K562 (cell line): ENCODE results near the gene ACTR3. TPM values are rescaled to one million over a fixed set of nuclear protein-coding genes. Genes with fewer than 3 reads are reported as not detected.

Experiments used
- HOXB6 ChIP-seq: fragments of 250-450 bp; sonication (Bioruptor Pico); IDR thresholded peaks from 2 replicates; pipeline ENCODE4 v1.5.1; 2022; ENCODE audit warnings: mild to moderate bottlenecking, borderline replicate concordance
- NKRF ChIP-seq: fragments of 450-650 bp; IDR thresholded peaks from 2 replicates; pipeline ENCODE4 v1.6.1; 2016; ENCODE audit warnings: borderline replicate concordance
- NONO ChIP-seq, 2 experiments: fragments of 200-400 bp in 1 of 2; fragments of 450-650 bp in 1 of 2; formaldehyde crosslinking in 1 of 2; IDR thresholded peaks; 2 replicates each; pipeline ENCODE4 v1.6.1; 2017; ENCODE audit warnings: low read depth in 2 of 2, mild to moderate bottlenecking in 2 of 2, moderate library complexity in 2 of 2, low read length in 1 of 2
- POLR2A ChIP-seq: fragments of 450-650 bp; conservative IDR thresholded peaks from 2 replicates; pipeline ENCODE4 v1.6.1; 2016
- SMAD2 ChIP-seq: fragments of 150-350 bp; IDR thresholded peaks from 2 replicates; pipeline ENCODE4 v1.6.1; 2014; ENCODE audit warnings: low read depth, mild to moderate bottlenecking, low read length
- THAP7 ChIP-seq: fragments of 250-450 bp; sonication (Bioruptor Pico); IDR thresholded peaks from 2 replicates; pipeline ENCODE4 v1.5.0; 2021
- ZBTB26 ChIP-seq: fragments of 450-650 bp; formaldehyde crosslinking; IDR thresholded peaks from 2 replicates; pipeline ENCODE4 v1.4.0; 2022; ENCODE audit warnings: missing genetic modification characterization
- ZNF239 ChIP-seq: fragments of 250-450 bp; sonication (Bioruptor Pico); IDR thresholded peaks from 2 replicates; pipeline ENCODE4 v1.4.0; 2020; ENCODE audit warnings: mild to moderate bottlenecking
- ZNF253 ChIP-seq: fragments of 250-450 bp; sonication (Bioruptor Pico); conservative IDR thresholded peaks from 2 replicates; pipeline ENCODE4 v1.6.1; 2021; ENCODE audit warnings: mild to moderate bottlenecking
- ZNF263 ChIP-seq: sonication (generic); formaldehyde crosslinking; IDR thresholded peaks from 2 replicates; pipeline ENCODE4 v1.8.0; 2022; ENCODE audit warnings: mild to moderate bottlenecking, missing genetic modification reagents, borderline replicate concordance
- ZNF277 ChIP-seq: fragments of 250-450 bp; sonication (Bioruptor Pico); IDR thresholded peaks from 2 replicates; pipeline ENCODE4 v1.8.0; 2022; ENCODE audit warnings: inconsistent platforms, mild to moderate bottlenecking, moderate library complexity, borderline replicate concordance
- ZNF408 ChIP-seq: fragments of 250-450 bp; sonication (Bioruptor Pico); IDR thresholded peaks from 2 replicates; pipeline ENCODE4 v1.4.0; 2020; ENCODE audit warnings: low read depth, mild to moderate bottlenecking, moderate library complexity
- polyA plus RNA-seq, 8 experiments: library from polyadenylated mRNA; depleted of rRNA in 4 of 8; stranded (reverse) in 5 of 8; unstranded in 3 of 8; fragments of >200 nt; fragmentation: Nextera tagmentation in 2 of 8; fragmentation: Illumina TruSeq in 1 of 8; extraction: Ambion mirVana in 2 of 8; extraction: Trizol in 1 of 8; gene quantifications; 2 replicates each; pipeline versions ENCODE4 v1.2.1 to v1.2.3, GENCODE V29; 2011 to 2014; ENCODE audit warnings: inconsistent platforms in 1 of 8, missing spikeins in 1 of 8
- total RNA-seq, 7 experiments: library from RNA; depleted of rRNA in 6 of 7; stranded (reverse); fragments of >200 nt in 6 of 7; fragmentation: Illumina TruSeq in 2 of 7; extraction: Trizol in 2 of 7; gene quantifications; 2 replicates each; pipeline versions ENCODE4 v1.2.1 to v1.2.3, GENCODE V29; 2011 to 2021; ENCODE audit warnings: low replicate concordance in 1 of 7

ACTR3 gene
- total and polyA plus RNA-seq, 9 of the 15 experiments (the other 6 are each of a cell fraction or from before 2014, with no cell fraction given) = 49.0 to 354 (median 249) TPM

GRCh38 chr2:113986762-113987290, 96.9 kb downstream of the ACTR3 start (continued):
- TF ChIP-seq THAP7 (CRISPR knock-in tag) (no peak), ZNF277 (CRISPR knock-in tag) (no peak), POLR2A (no peak), ZNF263 (CRISPR knock-in tag) (no peak), HOXB6 (CRISPR knock-in tag) (no peak), ZBTB26 (no peak), ZNF408 (CRISPR knock-in tag) (no peak), NKRF (no peak), SMAD2 (no peak), ZNF239 (CRISPR knock-in tag) (no peak), NONO (IDR thresholded peaks at IDR 0.05; ENCODE audit: low read depth in 2 of 2, low read length in 1 of 2) (no peak), ZNF253 (CRISPR knock-in tag) (no peak)
